Retinal pigment epithelial cell (primary cell): ENCODE measurements around the gene SLC25A11.

Experiments used
- DNase-seq: peaks from one replicate; pipeline ENCODE4 v3.0.0-alpha.2; 2010; ENCODE audit warnings: low read depth
- H3K4me3 ChIP-seq: 2 replicates; pipeline ENCODE4 v1.5.1; 2011; ENCODE audit warnings: mild to moderate bottlenecking, low read length, control low read depth, moderate library complexity
- CTCF ChIP-seq: conservative IDR thresholded peaks from 2 replicates; pipeline ENCODE4 v1.5.1; 2011; ENCODE audit warnings: low read depth, low read length, control low read depth, inconsistent platforms

Gene SLC25A11

GRCh38 chr17:4944163-4944553, 4.3 kb upstream of the SLC25A11 start:
- no peak for DNase-seq
- H3K4me3 ChIP-seq = no peak overlapping the region
- no peak for TF ChIP-seq CTCF

GRCh38 chr17:4942760-4943508, 3.1 kb upstream of the SLC25A11 start:
- no peak overlapping the region for H3K4me3 ChIP-seq
- TF ChIP-seq CTCF = no peak
- no peak for DNase-seq

GRCh38 chr17:4941319-4941610, 1.4 kb upstream of the SLC25A11 start:
- H3K4me3 ChIP-seq = peak overlapping the region; percentile 96
- DNase-seq = no peak
- no peak for TF ChIP-seq CTCF

GRCh38 chr17:4940555-4941318, 891 bp upstream of the SLC25A11 start:
- no peak for DNase-seq
- no peak for TF ChIP-seq CTCF
- H3K4me3 ChIP-seq = peak overlapping the region; percentile 96

GRCh38 chr17:4939546-4939795, 375 bp downstream of the SLC25A11 start:
- no peak for TF ChIP-seq CTCF
- H3K4me3 ChIP-seq = peak overlapping the region; percentile 96
- no peak for DNase-seq

GRCh38 chr17:4938688-4939545, 929 bp downstream of the SLC25A11 start:
- TF ChIP-seq CTCF = no peak
- H3K4me3 ChIP-seq = peak overlapping the region; percentile 96
- no peak for DNase-seq
